Lung (tissue), 12 donors: ENCODE results near the gene SLC25A13. TPM values are rescaled to one million over a fixed set of nuclear protein-coding genes. Genes with fewer than 3 reads are reported as not detected.
A peak's percentile ranks its signal among the peaks of the same experiment; 100 is the strongest.

ENCODE experiments used
- ATAC-seq: fragments of 200-7000 bp; cut with Tn5 transposase; one replicate; pipeline ENCODE4 v1.9.1; 2020; ENCODE audit warnings: moderate number of reproducible peaks; ENCODE audit not compliant: insufficient read depth, low FRiP score
- DNase-seq, 3 donors: peaks; one replicate each; pipeline ENCODE4 v3.0.0-alpha.2; 2013 to 2017
- H3K27ac ChIP-seq, 2 donors: one replicate each; pipeline ENCODE4 v1.5.1; 2013; ENCODE audit warnings: mild to moderate bottlenecking in 2 of 2, moderate library complexity in 2 of 2, control low read depth in 1 of 2, inconsistent platforms in 1 of 2, low read depth in 1 of 2, low read length in 1 of 2
- H3K27me3 ChIP-seq, 3 donors: one replicate each; pipeline ENCODE4 v1.5.1; 2013; ENCODE audit warnings: low read length in 2 of 3; ENCODE audit not compliant: control insufficient read depth in 3 of 3, insufficient read depth in 3 of 3
- H3K36me3 ChIP-seq, 4 donors: one replicate each; pipeline ENCODE4 v1.5.1; 2013; ENCODE audit warnings: low read length in 4 of 4, mild to moderate bottlenecking in 1 of 4, moderate library complexity in 1 of 4; ENCODE audit not compliant: control insufficient read depth in 4 of 4, insufficient read depth in 4 of 4
- H3K4me1 ChIP-seq, 5 donors: one replicate each; pipeline ENCODE4 v1.5.1; 2013; ENCODE audit warnings: low read length in 5 of 5, mild to moderate bottlenecking in 2 of 5, moderate library complexity in 1 of 5; ENCODE audit not compliant: control insufficient read depth in 5 of 5, insufficient read depth in 5 of 5
- H3K4me3 ChIP-seq: one replicate; pipeline ENCODE4 v1.5.1; 2013; ENCODE audit warnings: mild to moderate bottlenecking, control low read depth, moderate library complexity
- H3K9ac ChIP-seq, 2 donors: one replicate each; pipeline ENCODE4 v1.5.1; 2013; ENCODE audit warnings: low read length in 2 of 2, control low read depth in 1 of 2; ENCODE audit not compliant: insufficient read depth in 1 of 2
- H3K9me3 ChIP-seq, 4 donors: one replicate each; pipeline ENCODE4 v1.5.1; 2013; ENCODE audit warnings: low read length in 3 of 4, mild to moderate bottlenecking in 1 of 4, moderate library complexity in 1 of 4; ENCODE audit not compliant: control insufficient read depth in 4 of 4, insufficient read depth in 3 of 4
- CTCF ChIP-seq: IDR thresholded peaks from 2 replicates; pipeline ENCODE4 v1.5.1; 2012; ENCODE audit warnings: mild to moderate bottlenecking; ENCODE audit errors: control extremely low read depth, extremely low read depth
- WGBS, 2 donors: extraction: QIAGEN DNeasy Blood & Tissue Kit; methylation state at CpG; one replicate each; pipeline ENCODE4 v1.1.7; 2013; 5-methylcytosine and 5-hydroxymethylcytosine counted together
- polyA plus RNA-seq, 2 donors: library from polyadenylated mRNA; stranded (reverse); fragments of 200-250 nt; gene quantifications; one replicate each; pipeline ENCODE4 v1.2.1, GENCODE V29; 2013
- total RNA-seq, 2 donors: library from RNA; depleted of rRNA in 1 of 2; stranded (reverse); fragments of >200 nt in 1 of 2; gene quantifications; one replicate each; pipeline ENCODE4 v1.2.1, GENCODE V29; 2014 to 2021
- donor health status: control.
- donor health status: control.
- donor health status: Bipolar disorder and iron deficiency.
- donor health status: healthy.
- donor health status: DM: yes; HTN: yes; CAD: no.

The SLC25A13 gene
- total and polyA plus RNA-seq, 4 donors = 7.8 to 40.8 (median 19.6) TPM

DNA sequence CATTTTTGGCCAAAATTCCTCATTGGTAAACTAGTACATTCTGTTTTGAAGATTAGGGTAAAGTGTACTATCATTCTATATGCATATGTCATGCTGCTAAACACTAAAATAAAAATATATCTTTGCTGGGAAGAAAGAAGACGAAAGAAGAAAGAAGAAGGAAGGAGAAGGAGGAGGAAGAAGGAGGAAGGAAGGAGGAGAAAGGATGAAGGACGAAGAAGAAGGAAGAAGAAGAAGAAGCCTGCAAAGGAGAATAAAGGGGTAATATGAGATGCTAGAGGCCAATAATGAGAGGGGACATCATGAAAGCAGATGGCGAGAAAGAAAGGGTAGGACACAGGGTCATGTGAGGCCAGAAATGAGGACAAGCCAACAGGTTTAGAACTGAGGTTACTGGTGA, 8.0 kb downstream of the SLC25A13 start:
- Histone ChIP-seq H3K4me3 (no peak overlapping the region), H3K36me3 (peaks cover 0 to 4% (median under 1%) of the 10 kb centered on the region in 4 donors), H3K27ac (no peak overlapping the region), H3K4me1 (peaks cover 8 to 44% (median 11%) of the 10 kb centered on the region in 5 donors), H3K9ac (no peak overlapping the region), H3K27me3 (no peaks in the 10 kb centered on the region), H3K9me3 (no peaks in the 10 kb centered on the region)
- no peak for TF ChIP-seq CTCF
- DNase-seq (no peak), ATAC-seq (no peak)
- 54 to 83% methylated on average over 3 of the region's 3 CpGs for WGBS, 2 donors

- no peak for TF ChIP-seq CTCF
- no peak for ATAC-seq
- Histone ChIP-seq H3K36me3 (peaks cover 0 to 4% (median under 1%) of the 10 kb centered on the region in 4 donors), H3K27ac (no peak overlapping the region), H3K27me3 (no peaks in the 10 kb centered on the region), H3K4me3 (no peak overlapping the region), H3K9ac (no peak overlapping the region), H3K9me3 (no peaks in the 10 kb centered on the region), H3K4me1 (peaks cover 8 to 43% (median 11%) of the 10 kb centered on the region in 5 donors)
- 81 to 88% methylated on average over 4 of the region's 4 CpGs for WGBS, 2 donors
- no peak for DNase-seq
Observed at GRCh38 chr7:96312502-96312901, 9.4 kb downstream of the SLC25A13 start.

- DNase-seq (peak in 2 of 3 donors; percentile 50 to 73), ATAC-seq (peak; percentile 74)
- no peaks in the 10 kb centered on the region for H3K9me3 ChIP-seq
- no peak for TF ChIP-seq CTCF
- no peak overlapping the region for H3K27ac ChIP-seq
- WGBS, 2 donors = 50 to 55% methylated on average over 2 of the region's 2 CpGs
- no peaks in the 10 kb centered on the region for H3K27me3 ChIP-seq
- no peak overlapping the region for H3K9ac ChIP-seq
- H3K4me3 ChIP-seq = no peak overlapping the region
- H3K36me3 ChIP-seq = peaks cover 0 to 4% (median under 1%) of the 10 kb centered on the region in 4 donors
- H3K4me1 ChIP-seq = peaks cover 8 to 43% (median 11%) of the 10 kb centered on the region in 5 donors
Observed at GRCh38 chr7:96311967-96312366, 9.9 kb downstream of the SLC25A13 start.

- Histone ChIP-seq H3K4me1 (peaks cover 8 to 40% (median 13%) of the 10 kb centered on the region in 5 donors), H3K9ac (no peak overlapping the region), H3K27me3 (no peaks in the 10 kb centered on the region), H3K4me3 (no peak overlapping the region), H3K9me3 (no peaks in the 10 kb centered on the region), H3K36me3 (peaks cover 0 to 4% (median 0%) of the 10 kb centered on the region in 4 donors), H3K27ac (no peak overlapping the region)
- TF ChIP-seq CTCF = no peak
- DNase-seq (peak in 2 of 3 donors; percentile 41 to 75), ATAC-seq (no peak)
- 58 to 76% methylated on average over 3 of the region's 3 CpGs for WGBS, 2 donors
Observed at GRCh38 chr7:96310110-96310509, 11.8 kb downstream of the SLC25A13 start.
